ENCODE results near the gene MBLAC1. TPM values are rescaled to one million over a fixed set of nuclear protein-coding genes. Genes with fewer than 3 reads are reported as not detected.

Gene MBLAC1
- total RNA-seq, 4 donors from 2014 or later = 4.4 to 5.6 TPM; not detected in 2

GRCh38 chr7:100174582-100174981, 47.8 kb downstream of the MBLAC1 start:
- DNase-seq = no peak

GRCh38 chr7:100175296-100175935, 48.6 kb downstream of the MBLAC1 start:
- intact Hi-C loops (cut with DNase I; ENCODE audit: low total_unique reads) (no loop called here), in situ Hi-C loops (cut with MboI; ENCODE audit: low pct_ligation_motif_present in 1 of 4, low pct_unique_long_range_greater_than_20kb in 1 of 4, low sequenced_read_pairs in 3 of 4) (no loop called here)
- no peak for DNase-seq
- Histone ChIP-seq H3K27me3 (peaks cover 16% of the 10 kb centered on the region), H3K4me3 (no peak overlapping the region), H3K36me3 (no peaks in the 10 kb centered on the region), H3K4me1 (peaks cover 12 to 29% (median 22%) of the 10 kb centered on the region in 4 donors), H3K9me3 (no peaks in the 10 kb centered on the region), H3K27ac (no peak overlapping the region)
- no peak for TF ChIP-seq POLR2A (IDR thresholded peaks at IDR 0.05)
- no peak for TF ChIP-seq POLR2AphosphoS5 (IDR thresholded peaks at IDR 0.05)
- TF ChIP-seq EP300 (IDR thresholded peaks at IDR 0.05; ENCODE audit: low read depth) = no peak
- no peak for TF ChIP-seq CTCF (IDR thresholded peaks at IDR 0.05)
- WGBS, 2 donors (ENCODE audit: low coverage in 1 of 2) = 92 to 97% methylated on average over 10 to 14 of the region's 14 CpGs

More at GRCh38 chr7:100174582-100174981, 47.8 kb downstream of the MBLAC1 start:
- Histone ChIP-seq H3K9me3 (no peaks in the 10 kb centered on the region), H3K36me3 (no peaks in the 10 kb centered on the region), H3K27me3 (peaks cover 16% of the 10 kb centered on the region), H3K4me3 (no peak overlapping the region), H3K4me1 (peaks cover 12 to 29% (median 22%) of the 10 kb centered on the region in 4 donors), H3K27ac (no peak overlapping the region)
- in situ Hi-C loops (cut with MboI; ENCODE audit: low pct_ligation_motif_present in 1 of 4, low pct_unique_long_range_greater_than_20kb in 1 of 4, low sequenced_read_pairs in 3 of 4) = no loop called here
- intact Hi-C loops (cut with DNase I; ENCODE audit: low total_unique reads) = no loop called here
- TF ChIP-seq POLR2AphosphoS5 (IDR thresholded peaks at IDR 0.05) = no peak
- no peak for TF ChIP-seq CTCF (IDR thresholded peaks at IDR 0.05)
- TF ChIP-seq EP300 (IDR thresholded peaks at IDR 0.05; ENCODE audit: low read depth) = no peak
- no peak for TF ChIP-seq POLR2A (IDR thresholded peaks at IDR 0.05)
- whole genome bisulfite sequencing, 2 donors (ENCODE audit: low coverage in 1 of 2) = 91% methylated on average over 5 of the region's 5 CpGs; no CpG with 5 or more reads in 1 of the 2 donors

- Histone ChIP-seq H3K4me3 (peak overlapping the region in 3 of 4 donors; percentile 34 to 63 (median 42)), H3K36me3 (no peaks in the 10 kb centered on the region), H3K4me1 (peaks cover 12 to 21% (median 17%) of the 10 kb centered on the region in 4 donors), H3K27me3 (peaks cover 6% of the 10 kb centered on the region), H3K27ac (peak overlapping the region in 2 of 4 donors; percentile 43 to 53), H3K9me3 (no peaks in the 10 kb centered on the region)
- intact Hi-C loops (cut with DNase I; ENCODE audit: low total_unique reads) (no loop called here), in situ Hi-C loops (cut with MboI; ENCODE audit: low pct_ligation_motif_present in 1 of 4, low pct_unique_long_range_greater_than_20kb in 1 of 4, low sequenced_read_pairs in 3 of 4) (no loop called here)
- TF ChIP-seq POLR2A (IDR thresholded peaks at IDR 0.05) = no peak
- TF ChIP-seq EP300 (IDR thresholded peaks at IDR 0.05; ENCODE audit: low read depth) = no peak
- TF ChIP-seq CTCF (IDR thresholded peaks at IDR 0.05) = no peak
- no peak for TF ChIP-seq POLR2AphosphoS5 (IDR thresholded peaks at IDR 0.05)
- DNase-seq = no peak
- 34 to 51% methylated on average over 4 to 14 of the region's 14 CpGs for WGBS, 2 donors (ENCODE audit: low coverage in 1 of 2)
These were observed 49.6 kb downstream of the MBLAC1 start for GRCh38 chr7:100176096-100177044.
